Activated gamma-delta T cell (primary cell): ENCODE measurements around the gene BACE1.
"Not testable (repeated sequence)": the region's sequence is repeated elsewhere in the genome, so short reads cannot be mapped to it uniquely, and the experiment has no call there.

Experiments used
- DNase-seq: peaks from one replicate; lab custom pipeline; 2025; lab: John Stamatoyannopoulos, UW

The BACE1 gene

DNA sequence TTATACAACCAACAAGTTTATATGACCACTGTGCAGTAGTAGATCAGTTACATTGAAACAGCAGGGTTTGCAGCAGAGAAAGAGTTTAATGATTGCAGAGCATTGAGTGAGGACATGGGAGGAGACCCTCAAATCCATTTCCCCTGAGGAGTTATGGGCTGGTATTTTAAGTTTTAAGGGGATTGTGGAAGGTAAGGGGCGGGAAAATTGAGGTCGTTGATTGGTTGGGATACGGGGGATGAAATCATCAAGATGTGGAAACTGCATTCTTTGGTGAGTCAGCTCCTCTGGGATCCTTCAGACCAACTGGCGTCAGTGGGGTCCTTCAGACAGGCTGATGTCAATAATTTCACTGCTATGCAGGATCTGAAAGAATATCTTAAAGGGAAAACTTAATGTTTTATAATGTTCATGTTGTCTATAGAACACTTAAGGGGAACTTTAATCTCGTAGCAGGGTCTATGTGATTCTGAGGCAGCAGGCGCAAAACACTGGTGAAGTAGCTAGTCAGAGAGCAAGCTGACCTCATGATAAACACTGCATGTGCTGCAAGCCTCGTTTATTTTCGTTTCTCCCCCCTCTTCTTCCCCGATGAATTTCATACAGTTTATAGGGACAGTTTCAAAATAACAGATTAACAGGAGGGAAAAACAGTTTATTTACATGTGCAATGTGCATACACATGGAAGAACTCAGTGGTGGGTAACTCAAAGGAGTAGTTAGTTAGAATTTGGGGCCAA lies 42.3 kb downstream of the BACE1 start:
- DNase-seq: no peak

DNA sequence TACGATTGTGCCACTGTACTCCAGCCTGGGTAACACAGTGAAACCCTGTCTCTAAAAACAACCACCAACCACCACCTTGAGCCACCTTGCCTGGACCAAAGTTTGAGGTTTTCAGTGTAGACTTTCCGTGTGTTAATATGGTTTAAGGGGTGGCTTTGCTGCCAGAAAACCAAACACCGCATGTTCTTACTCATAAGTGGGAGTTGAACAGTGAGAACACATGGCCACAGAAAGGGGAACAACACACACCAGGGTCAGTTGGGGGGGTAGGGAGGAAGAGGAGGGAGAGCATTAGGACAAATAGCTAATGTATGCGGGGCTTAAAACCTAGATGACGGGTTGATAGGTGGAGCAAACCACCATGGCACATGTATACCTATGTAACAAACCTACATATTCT lies 43.9 kb downstream of the BACE1 start:
- DNase-seq: not testable (repeated sequence)

DNA sequence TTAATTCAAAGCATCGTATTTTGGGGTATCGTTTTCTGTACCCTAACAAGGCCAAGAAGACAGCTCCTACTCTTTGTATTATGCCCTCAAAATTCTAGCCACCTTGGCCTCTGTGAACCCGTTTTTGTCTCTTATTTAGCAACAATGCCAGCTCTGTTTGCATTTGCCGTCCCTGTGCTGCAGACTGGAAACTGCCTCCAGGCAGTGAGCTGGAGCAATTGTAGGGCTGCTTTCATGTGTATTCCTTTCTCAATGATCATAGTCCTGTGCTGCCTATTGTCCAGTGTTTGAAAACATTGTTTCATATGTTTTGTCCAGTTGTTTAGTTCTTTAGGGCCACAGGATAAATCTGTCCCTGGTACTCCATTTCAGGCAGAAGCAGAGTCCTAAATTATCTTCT lies 44.8 kb downstream of the BACE1 start:
- DNase-seq: no peak

DNA sequence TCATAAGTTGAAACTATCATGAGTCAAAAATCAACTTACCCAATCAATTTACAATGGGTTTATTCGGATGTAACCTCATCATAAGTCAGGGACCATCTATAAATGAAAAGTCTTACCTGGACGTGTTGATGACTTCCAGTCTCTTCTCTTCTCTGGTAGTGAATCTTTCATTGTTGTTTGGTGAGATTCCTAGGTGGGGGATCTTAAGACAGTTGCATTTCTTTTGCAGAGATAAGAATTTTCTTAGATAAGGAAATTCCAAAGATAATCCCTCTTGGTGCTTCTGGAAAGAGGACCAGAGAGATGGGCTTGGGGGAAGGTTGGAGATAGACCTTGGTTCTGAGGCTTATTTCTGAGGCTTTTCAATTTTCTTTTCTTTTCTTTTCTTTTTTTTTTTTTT lies 46.2 kb downstream of the BACE1 start:
- DNase-seq: no peak

DNA sequence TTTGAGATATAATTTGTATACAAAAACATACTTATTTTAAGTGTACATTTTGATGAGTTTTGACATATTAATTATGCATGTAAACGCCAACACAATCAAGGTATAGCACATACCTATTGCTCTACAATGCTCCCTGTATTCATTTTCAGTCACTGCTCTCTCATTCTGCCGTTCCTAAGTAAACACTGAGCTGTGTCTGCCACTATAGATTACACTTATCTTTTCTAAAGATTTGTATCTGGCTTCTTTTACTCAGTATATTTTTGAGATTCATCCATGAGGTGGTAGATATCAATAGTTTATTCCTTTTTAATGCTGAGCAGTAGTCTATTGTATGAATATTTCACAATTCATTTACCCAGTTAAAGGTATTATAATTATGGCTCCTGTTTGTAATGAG lies 50.3 kb downstream of the BACE1 start:
- no peak for DNase-seq

DNA sequence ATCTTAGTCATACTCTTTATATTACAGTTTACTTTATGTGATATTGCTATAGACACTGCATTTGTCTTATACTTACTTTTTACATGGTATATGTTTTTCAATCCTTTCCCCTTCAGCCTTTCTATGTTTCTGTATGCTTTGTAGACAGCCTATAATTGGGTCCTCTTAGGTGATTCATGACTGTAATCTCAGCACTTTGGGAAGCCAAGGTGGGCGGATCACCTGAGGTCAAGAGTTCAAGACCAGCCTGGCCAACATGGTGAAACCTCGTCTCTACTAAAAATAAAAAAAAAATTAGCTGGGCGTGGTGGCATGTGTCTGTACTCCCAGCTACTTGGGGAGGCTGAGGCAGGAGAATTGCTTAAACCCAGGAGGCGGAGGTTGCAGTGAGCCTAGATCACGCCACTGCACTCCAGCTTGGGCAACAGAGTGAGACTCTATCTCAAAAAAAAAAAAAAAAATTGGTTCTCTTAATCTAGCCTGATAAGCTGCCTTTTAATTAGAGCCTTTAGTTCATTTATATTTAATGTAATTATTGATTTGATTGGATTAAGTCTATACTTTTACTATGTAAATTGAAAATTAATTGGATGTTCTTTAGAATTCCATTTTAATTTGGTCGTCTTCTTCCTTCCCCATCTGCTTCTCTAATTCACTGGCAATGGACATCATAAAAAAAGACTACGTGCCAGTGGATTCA lies 51.3 kb downstream of the BACE1 start:
- DNase-seq: not testable (repeated sequence)

DNA sequence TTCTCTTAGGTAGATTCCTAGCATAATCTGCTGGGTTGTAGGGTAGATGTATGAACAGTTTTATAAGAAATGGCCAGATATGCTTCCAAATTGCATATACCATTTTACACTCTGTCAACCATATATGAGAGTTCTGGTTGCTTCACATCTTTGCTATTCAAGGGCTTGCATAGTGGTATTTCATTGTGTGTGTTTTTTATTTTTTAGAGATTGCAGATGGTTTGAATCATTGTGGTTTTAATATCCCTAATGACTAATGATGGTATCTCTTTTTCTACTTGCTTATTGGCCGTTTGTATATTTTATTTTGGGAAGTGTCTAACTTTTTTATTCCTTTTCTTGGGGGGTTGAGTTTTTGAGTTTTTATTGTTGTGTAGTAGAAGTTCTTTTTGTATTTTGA lies 56.6 kb downstream of the BACE1 start:
- DNase-seq: no peak

DNA sequence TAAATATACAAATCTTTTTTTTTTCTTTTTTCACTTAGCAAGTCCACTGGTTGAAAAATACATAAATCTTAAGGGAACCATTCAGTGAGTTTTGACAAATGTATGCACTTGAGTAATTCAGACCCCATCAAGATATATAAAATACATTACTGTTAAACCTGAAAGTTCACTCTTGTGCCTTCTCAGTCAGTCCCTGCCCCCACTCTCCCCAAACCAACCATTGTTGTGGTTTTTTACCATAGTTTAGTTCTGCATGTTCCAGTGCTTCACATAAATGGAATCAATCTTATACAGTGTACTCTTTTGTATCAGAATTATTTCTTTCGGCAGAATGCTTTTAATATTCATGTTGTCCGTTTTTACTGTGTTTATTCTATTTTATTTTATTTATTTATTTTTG lies 57.5 kb downstream of the BACE1 start:
- DNase-seq: no peak

DNA sequence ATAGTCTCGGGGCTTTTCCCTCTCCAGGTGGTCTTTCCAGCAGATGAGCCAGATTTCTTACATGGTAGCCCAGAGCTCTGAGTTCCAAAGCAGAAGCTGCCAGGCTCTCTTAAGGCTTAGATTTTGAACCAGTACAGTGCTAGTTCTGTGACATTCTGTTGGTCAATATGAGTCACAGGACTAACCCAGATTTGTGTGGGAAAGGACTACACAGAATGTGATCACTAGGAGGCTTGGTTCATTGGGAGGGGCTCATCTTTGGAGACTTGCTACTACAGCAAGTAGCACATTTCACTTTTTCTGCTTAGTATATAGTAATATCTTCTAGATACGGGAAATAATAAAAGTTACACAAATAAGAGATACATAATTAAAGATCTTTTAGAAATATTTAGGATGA lies 59.5 kb downstream of the BACE1 start:
- no peak for DNase-seq

DNA sequence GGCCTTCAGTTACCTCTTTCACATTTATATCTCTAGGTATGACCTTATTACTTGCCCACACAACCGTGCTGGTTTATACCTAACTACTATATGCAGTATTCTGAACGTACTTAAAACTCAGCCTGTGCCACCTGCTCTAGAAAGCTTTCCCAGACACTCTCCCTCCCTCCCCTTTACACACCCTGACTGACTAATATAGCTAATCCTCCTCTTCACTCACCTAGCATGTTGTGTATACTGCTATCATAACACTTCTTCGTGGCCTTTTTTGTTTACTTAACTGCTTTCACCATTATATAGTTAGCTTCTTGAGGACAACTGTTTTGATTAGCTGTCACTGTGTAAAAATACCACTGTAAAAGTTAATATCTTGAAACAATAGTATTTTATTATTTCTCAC lies 60.1 kb downstream of the BACE1 start:
- DNase-seq: no peak

DNA sequence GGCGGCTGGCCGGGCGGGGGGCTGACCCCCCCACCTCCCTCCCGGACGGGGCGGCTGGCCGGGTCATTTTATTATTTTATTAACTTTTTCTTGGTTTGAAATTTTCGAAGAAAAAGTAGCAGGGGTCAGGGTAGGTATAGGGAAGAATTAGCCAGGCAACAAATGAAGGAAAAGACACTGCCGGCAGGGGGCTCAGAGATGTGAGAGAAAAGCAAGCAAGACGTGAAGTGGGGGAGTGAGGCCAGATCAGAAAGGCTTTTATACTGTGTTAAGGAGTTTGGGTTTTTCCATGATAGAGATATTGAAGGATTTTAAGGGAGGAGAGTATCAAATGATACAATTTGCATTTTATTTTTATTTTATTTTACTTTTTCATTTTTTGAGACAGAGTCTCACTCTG lies 64.5 kb downstream of the BACE1 start:
- DNase-seq: no peak

DNA sequence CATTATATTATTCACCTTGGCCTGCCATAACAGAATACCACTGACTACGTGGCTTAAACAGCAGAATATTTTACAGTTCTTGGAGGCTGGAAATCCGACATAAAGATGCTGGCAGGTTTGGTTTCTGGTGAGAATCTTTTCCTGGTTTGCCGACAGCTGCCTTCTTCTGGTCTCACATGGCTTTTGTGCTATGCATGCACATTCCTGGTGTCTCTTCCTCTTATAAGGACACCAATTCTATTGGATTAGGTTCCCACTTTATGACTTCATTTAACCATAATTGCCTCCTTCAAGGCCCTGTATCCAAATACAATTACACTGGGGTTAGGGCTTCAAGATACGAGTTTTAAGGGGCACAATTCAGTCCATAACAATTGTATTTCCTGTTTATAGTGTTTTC lies 66.5 kb downstream of the BACE1 start:
- DNase-seq: no peak

DNA sequence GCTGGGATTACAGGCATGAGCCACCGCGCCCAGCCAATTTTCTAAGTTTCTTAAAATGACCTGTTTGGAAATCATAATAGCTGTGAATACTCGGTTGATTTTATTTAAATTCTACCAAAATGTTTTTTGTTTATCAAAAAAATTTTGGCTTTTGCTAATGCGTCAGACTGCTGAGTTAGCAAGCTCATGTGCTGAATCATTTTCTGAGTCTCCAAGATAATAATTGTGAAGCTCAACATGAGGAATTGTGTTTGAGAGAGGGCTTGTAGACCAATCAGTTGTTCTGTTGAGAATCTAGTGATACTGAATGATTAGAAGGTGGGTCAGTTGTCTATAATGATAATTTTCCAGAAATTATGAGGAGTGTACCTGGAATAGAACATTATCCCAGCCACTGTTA lies 67.7 kb downstream of the BACE1 start:
- DNase-seq: no peak

DNA sequence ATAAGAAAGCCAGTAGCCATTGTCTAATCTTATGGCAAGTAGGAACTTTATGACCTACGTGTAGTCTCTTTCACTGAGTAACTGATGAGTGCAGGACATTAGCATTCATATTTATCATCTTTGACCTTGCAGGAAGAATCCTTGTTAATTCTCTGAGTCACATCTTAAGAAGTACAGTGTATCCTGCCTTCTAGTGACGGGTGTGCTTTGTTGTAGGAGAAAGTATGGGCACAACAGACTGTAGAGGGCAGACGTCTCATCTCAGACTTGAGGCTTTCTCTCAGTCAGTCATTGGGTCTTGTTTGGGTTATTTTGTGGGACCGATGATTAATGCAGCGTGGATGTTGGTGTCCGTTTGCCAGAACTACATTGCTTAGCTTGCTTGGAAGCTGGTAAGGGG lies 76.8 kb downstream of the BACE1 start:
- no peak for DNase-seq

DNA sequence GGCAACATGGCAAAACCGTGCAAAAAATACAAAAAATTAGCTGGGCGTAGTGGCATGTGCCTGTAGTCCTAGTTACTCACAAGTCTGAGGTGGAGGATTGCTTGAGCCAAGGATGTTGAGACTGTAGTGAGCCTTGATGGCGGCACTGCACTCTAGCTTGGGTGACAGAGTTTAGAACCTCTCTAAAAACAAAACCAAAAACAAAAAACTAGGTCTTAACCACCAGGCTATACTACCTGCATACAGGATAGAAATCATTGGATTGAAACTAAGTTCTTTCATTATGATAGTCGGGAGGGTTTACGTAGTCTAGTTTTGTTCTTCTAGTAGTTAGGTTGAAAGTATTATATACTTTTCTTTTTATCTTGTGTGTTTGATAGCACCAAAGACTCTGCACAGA lies 77.8 kb downstream of the BACE1 start:
- no peak for DNase-seq
